CD14-positive monocyte (primary cell): ENCODE data around the gene WBP2NL. TPM values are rescaled to one million over a fixed set of nuclear protein-coding genes. Genes with fewer than 3 reads are reported as not detected.

Source experiments
- DNase-seq, 3 donors: peaks; one replicate each; pipeline ENCODE4 v3.0.0-alpha.2; 2011 to 2022
- H2AFZ ChIP-seq: 2 replicates; pipeline ENCODE4 v1.6.0; 2012; ENCODE audit warnings: mild to moderate bottlenecking, low read depth, low read length, inconsistent platforms; ENCODE audit not compliant: insufficient read depth, poor library complexity, severe bottlenecking
- H3K27ac ChIP-seq, 2 donors: 1 replicate in 1 of 2; 2 replicates in 1 of 2; pipeline ENCODE4 v1.5.1; 2012 to 2013; ENCODE audit warnings: low read length in 2 of 2, control low read depth in 1 of 2, inconsistent platforms in 1 of 2, low read depth in 1 of 2, mild to moderate bottlenecking in 1 of 2
- H3K27me3 ChIP-seq, 2 donors: one replicate each; pipeline versions ENCODE4 v1.6.0 to v1.6.1; 2011 to 2013; ENCODE audit warnings: low read length in 2 of 2; ENCODE audit not compliant: control insufficient read depth in 2 of 2, insufficient read depth in 2 of 2
- H3K36me3 ChIP-seq, 2 donors: replicated peaks in 1 of 2; 1 replicate in 1 of 2; 2 replicates in 1 of 2; pipeline versions ENCODE4 v1.5.1 to v1.6.1; 2012 to 2013; ENCODE audit warnings: low read length in 2 of 2, control low read depth in 1 of 2, inconsistent platforms in 1 of 2, mild to moderate bottlenecking in 1 of 2; ENCODE audit not compliant: insufficient read depth in 2 of 2, control insufficient read depth in 1 of 2
- H3K4me1 ChIP-seq, 2 donors: 1 replicate in 1 of 2; 2 replicates in 1 of 2; pipeline versions ENCODE4 v1.5.1 to v1.6.1; 2012 to 2013; ENCODE audit warnings: low read length in 2 of 2, control low read depth in 1 of 2, inconsistent platforms in 1 of 2, mild to moderate bottlenecking in 1 of 2, moderate library complexity in 1 of 2; ENCODE audit not compliant: insufficient read depth in 2 of 2, control insufficient read depth in 1 of 2
- H3K4me2 ChIP-seq: replicated peaks from 2 replicates; pipeline ENCODE3; 2012; ENCODE audit warnings: low read length, moderate library complexity, mild to moderate bottlenecking; ENCODE audit not compliant: poor library complexity, severe bottlenecking; ENCODE audit errors: extremely low read depth
- H3K4me3 ChIP-seq, 3 experiments: fragments of 200-600 bp in 1 of 3; sonication (generic) in 1 of 3; replicated peaks in 1 of 3; 1 replicate in 2 of 3; 2 replicates in 1 of 3; pipeline ENCODE4 v1.5.1; 2011 to 2013; ENCODE audit warnings: low read length in 3 of 3, mild to moderate bottlenecking in 3 of 3, control low read depth in 2 of 3, low read depth in 2 of 3, inconsistent platforms in 1 of 3, moderate library complexity in 1 of 3
- H3K79me2 ChIP-seq: 2 replicates; pipeline ENCODE4 v1.6.0; 2012; ENCODE audit warnings: mild to moderate bottlenecking, control low read depth, inconsistent platforms, low read length, moderate library complexity; ENCODE audit not compliant: insufficient read depth
- H3K9ac ChIP-seq: 2 replicates; pipeline ENCODE4 v1.6.0; 2017; ENCODE audit warnings: low read length, mild to moderate bottlenecking; ENCODE audit not compliant: insufficient read depth, poor library complexity, severe bottlenecking
- H3K9me3 ChIP-seq, 2 donors: replicated peaks in 1 of 2; 1 replicate in 1 of 2; 2 replicates in 1 of 2; pipeline versions ENCODE4 v1.5.1 to v1.6.1; 2012 to 2013; ENCODE audit warnings: low read length in 2 of 2, control low read depth in 1 of 2; ENCODE audit not compliant: control insufficient read depth in 1 of 2, insufficient read depth in 1 of 2
- H4K20me1 ChIP-seq: 2 replicates; pipeline ENCODE4 v1.6.0; 2012; ENCODE audit warnings: mild to moderate bottlenecking, low read length, control low read depth, moderate library complexity; ENCODE audit not compliant: insufficient read depth
- H3K27ac Mint-ChIP-seq, 7 donors: one replicate each; pipeline ENCODE4 v1.8.0; 2020; ENCODE audit warnings: mild to moderate bottlenecking in 7 of 7, mixed read lengths in 7 of 7, moderate library complexity in 6 of 7, inconsistent platforms in 2 of 7
- H3K27me3 Mint-ChIP-seq, 3 donors: one replicate each; pipeline ENCODE4 v1.8.0; 2021 to 2022; ENCODE audit warnings: low read depth in 3 of 3, mild to moderate bottlenecking in 3 of 3, mixed read lengths in 3 of 3, moderate library complexity in 3 of 3, inconsistent platforms in 1 of 3
- H3K36me3 Mint-ChIP-seq, 2 donors: one replicate each; pipeline ENCODE4 v1.8.0; 2020; ENCODE audit warnings: mixed read lengths in 2 of 2, inconsistent platforms in 1 of 2, mild to moderate bottlenecking in 1 of 2
- H3K4me1 Mint-ChIP-seq: one replicate; pipeline ENCODE4 v1.8.0; 2020; ENCODE audit warnings: mild to moderate bottlenecking, mixed read lengths
- H3K4me3 Mint-ChIP-seq, 2 donors: one replicate each; pipeline ENCODE4 v1.8.0; 2020; ENCODE audit warnings: mild to moderate bottlenecking in 2 of 2, mixed read lengths in 2 of 2, moderate library complexity in 1 of 2
- H3K9me3 Mint-ChIP-seq, 7 donors: one replicate each; pipeline ENCODE4 v1.8.0; 2020 to 2022; ENCODE audit warnings: mixed read lengths in 7 of 7, mild to moderate bottlenecking in 6 of 7, moderate library complexity in 6 of 7, inconsistent platforms in 2 of 7
- CTCF ChIP-seq: fragments of 200-600 bp; IDR thresholded peaks from one replicate; pipeline ENCODE4 v1.8.0; 2022; ENCODE audit warnings: antibody characterized with exemption, mild to moderate bottlenecking
- WGBS: methylation state at CpG from one replicate; pipeline ENCODE4 v1.1.5; 2013; ENCODE audit warnings: missing lambda C conversion rate; ENCODE audit not compliant: insufficient coverage; 5-methylcytosine and 5-hydroxymethylcytosine counted together
- intact Hi-C, 2 donors: fragments of 100-400 bp; cut with micrococcal nuclease; formaldehyde crosslinking; loops; one replicate each; pipeline versions ENCODE4 v1.15.0 to v1.15.1; 2023
- polyA plus RNA-seq, 3 donors: library from polyadenylated mRNA; depleted of rRNA in 1 of 3; unstranded in 2 of 3; stranded (reverse) in 1 of 3; fragments of 300-500 nt in 2 of 3; fragments of >200 nt in 1 of 3; fragmentation: Illumina TruSeq in 2 of 3; gene quantifications; 1 replicate in 2 of 3; 2 replicates in 1 of 3; pipeline ENCODE4 v1.2.3, GENCODE V29; 2012 to 2021
- small RNA-seq: library from RNA; depleted of rRNA; stranded (forward); fragments of <200 nt; gene quantifications from one replicate; pipeline ENCODE3, GENCODE V24; 2012; ENCODE audit warnings: low read depth; ENCODE audit not compliant: insufficient read length

The WBP2NL gene
- polyA plus RNA-seq, 3 donors: 0.48 to 0.83 (median 0.71) TPM

DNA sequence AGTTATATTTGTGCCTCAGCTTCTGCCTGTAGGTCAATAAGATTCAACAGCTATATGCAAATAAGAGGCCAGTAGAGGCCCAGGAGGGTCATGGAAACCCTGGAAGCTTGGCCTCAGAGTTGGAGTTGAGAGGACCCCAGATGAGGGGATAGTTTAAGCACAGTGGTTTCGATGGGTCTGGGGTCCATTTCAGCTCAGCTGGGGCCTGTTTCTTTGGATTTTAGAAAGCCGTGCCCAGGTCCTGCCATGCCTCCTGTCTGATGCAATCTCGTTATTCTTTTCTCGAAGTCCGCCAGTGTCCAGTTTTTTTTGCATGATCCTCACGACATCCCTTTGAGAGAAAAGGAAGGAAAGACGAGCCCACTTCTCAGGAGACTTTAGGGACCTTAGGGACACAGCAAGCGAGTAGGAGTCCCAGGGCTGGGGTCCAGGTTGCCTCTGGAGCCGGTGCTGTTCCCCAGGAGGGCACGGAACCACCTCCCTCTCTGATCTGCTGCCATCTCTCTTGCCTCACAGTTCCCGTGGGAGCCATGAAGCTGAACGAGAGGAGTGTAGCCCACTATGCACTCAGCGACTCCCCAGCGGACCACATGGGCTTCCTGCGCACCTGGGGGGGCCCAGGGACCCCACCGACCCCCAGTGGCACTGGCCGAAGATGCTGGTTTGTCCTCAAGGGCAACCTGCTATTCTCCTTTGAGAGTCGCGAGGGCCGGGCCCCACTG lies 78.3 kb downstream of the WBP2NL start:
- Mint-ChIP-seq H3K36me3 (peaks cover 7 to 20% of the 10 kb centered on the region in 2 donors), H3K4me1 (peaks cover 49% of the 10 kb centered on the region), H3K9me3 (no peaks in the 10 kb centered on the region), H3K27me3 (peaks cover 0 to 5% (median 0%) of the 10 kb centered on the region in 3 donors), H3K4me3 (no peak overlapping the region), H3K27ac (no peak overlapping the region)
- no peak overlapping the region for H3K9ac ChIP-seq
- no peak overlapping the region for H3K4me3 ChIP-seq
- H4K20me1 ChIP-seq: no peaks in the 10 kb centered on the region
- H3K4me2 ChIP-seq: no peak overlapping the region
- H3K36me3 ChIP-seq: peaks cover 0 to 21% of the 10 kb centered on the region in 2 donors
- DNase-seq: no peak
- H3K79me2 ChIP-seq: peaks cover 34% of the 10 kb centered on the region
- H3K9me3 ChIP-seq: no peaks in the 10 kb centered on the region
- H3K27ac ChIP-seq: peak overlapping the region in 1 of 2 donors; percentile 6
- peaks cover 37 to 66% of the 10 kb centered on the region in 2 donors for H3K4me1 ChIP-seq
- no peaks in the 10 kb centered on the region for H3K27me3 ChIP-seq
- WGBS: 95% methylated on average over 19 of the region's 20 CpGs
- TF ChIP-seq CTCF: no peak
- intact Hi-C loops: no loop called here
- H2AFZ ChIP-seq: no peak overlapping the region

DNA sequence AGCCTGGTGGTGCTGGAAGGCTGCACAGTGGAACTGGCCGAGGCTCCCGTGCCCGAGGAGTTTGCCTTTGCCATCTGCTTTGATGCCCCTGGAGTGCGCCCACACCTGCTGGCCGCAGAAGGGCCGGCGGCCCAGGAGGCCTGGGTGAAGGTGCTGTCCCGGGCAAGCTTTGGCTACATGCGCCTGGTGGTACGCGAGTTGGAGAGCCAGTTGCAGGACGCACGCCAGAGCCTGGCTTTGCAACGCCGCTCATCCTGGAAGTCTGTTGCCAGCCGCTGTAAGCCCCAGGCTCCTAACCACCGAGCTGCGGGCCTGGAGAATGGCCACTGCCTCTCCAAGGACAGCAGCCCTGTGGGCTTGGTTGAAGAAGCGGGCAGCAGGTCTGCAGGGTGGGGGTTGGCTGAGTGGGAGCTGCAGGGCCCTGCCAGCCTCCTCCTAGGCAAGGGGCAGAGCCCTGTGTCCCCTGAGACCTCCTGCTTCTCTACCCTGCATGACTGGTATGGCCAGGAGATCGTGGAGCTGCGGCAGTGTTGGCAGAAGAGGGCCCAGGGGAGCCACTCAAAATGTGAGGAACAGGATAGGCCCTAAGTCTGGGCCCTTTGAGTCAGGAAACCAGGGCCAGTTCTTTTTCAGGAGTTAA lies 79.0 kb downstream of the WBP2NL start:
- Histone ChIP-seq H3K4me3 (no peak overlapping the region), H3K27me3 (no peaks in the 10 kb centered on the region), H4K20me1 (no peaks in the 10 kb centered on the region), H3K79me2 (peaks cover 40% of the 10 kb centered on the region), H3K36me3 (peaks cover 5 to 28% of the 10 kb centered on the region in 2 donors), H3K4me1 (peaks cover 37 to 59% of the 10 kb centered on the region in 2 donors), H3K4me2 (no peak overlapping the region), H2AFZ (no peak overlapping the region), H3K9ac (no peak overlapping the region), H3K9me3 (no peaks in the 10 kb centered on the region), H3K27ac (peak overlapping the region in 1 of 2 donors; percentile 98)
- H3K4me1 Mint-ChIP-seq: peaks cover 48% of the 10 kb centered on the region
- peaks cover 12 to 27% of the 10 kb centered on the region in 2 donors for H3K36me3 Mint-ChIP-seq
- intact Hi-C loops: no loop called here
- peaks cover 0 to 5% (median 0%) of the 10 kb centered on the region in 3 donors for H3K27me3 Mint-ChIP-seq
- DNase-seq: no peak
- peak overlapping the region in 6 of 7 donors; percentile 50 to 99 (median 98) for H3K27ac Mint-ChIP-seq
- whole genome bisulfite sequencing: 95% methylated on average over 20 of the region's 21 CpGs
- H3K4me3 Mint-ChIP-seq: no peak overlapping the region
- no peak for TF ChIP-seq CTCF
- H3K9me3 Mint-ChIP-seq: no peaks in the 10 kb centered on the region

Small RNAs within 50 kb of the gene (small RNA-seq; reads per million reads assigned to genes)
- gene SNORD13P1: not detected

Other genes with a start within 250 kb of the WBP2NL start
- 1 to 10 TPM; 2.1 to 5.3 (median 2.4) TPM for gene CCDC134, start 198.1 kb upstream of the WBP2NL start, polyA plus RNA-seq
- 10 to 100 TPM; 22.2 to 25.1 (median 24.5) TPM for gene SREBF2, start 165.7 kb upstream of the WBP2NL start, polyA plus RNA-seq
- not detected for gene SHISA8, start 83.7 kb upstream of the WBP2NL start, polyA plus RNA-seq
- under 1 TPM in 1 of 3 donors, not detected in 2; 0.25 TPM for gene TNFRSF13C, start 72.0 kb upstream of the WBP2NL start, polyA plus RNA-seq
- gene CENPM, start 51.6 kb upstream of the WBP2NL start, polyA plus RNA-seq: under 1 TPM in 1 of 3 donors, not detected in 2; 0.20 TPM
- gene SEPTIN3, start 29.3 kb upstream of the WBP2NL start, polyA plus RNA-seq: under 1 TPM in 2 of 3 donors, not detected in 1; 0.06 to 0.20 TPM
- 100 to 1,000 TPM; 123 to 218 (median 200) TPM for gene NAGA, start 72.0 kb downstream of the WBP2NL start, polyA plus RNA-seq
- 1 to 10 TPM; 2.4 to 3.6 (median 3.3) TPM for gene PHETA2, start 75.5 kb downstream of the WBP2NL start, polyA plus RNA-seq
- 100 to 1,000 TPM in 2 of 3 donors, 10 to 100 TPM in 1; 41.8 to 182 (median 180) TPM for gene SMDT1, start 80.9 kb downstream of the WBP2NL start, polyA plus RNA-seq
- gene NDUFA6, start 92.0 kb downstream of the WBP2NL start, polyA plus RNA-seq: 100 to 1,000 TPM in 2 of 3 donors, 10 to 100 TPM in 1; 42.9 to 167 (median 138) TPM
- 1 to 10 TPM in 1 of 3 donors, not detected in 2; 4.5 TPM for gene CYP2D6, start 132.0 kb downstream of the WBP2NL start, polyA plus RNA-seq